Sigmoid colon (tissue), 4 donors: Measurements from ENCODE around the gene PDE4D.

ENCODE experiments used
- EP300 ChIP-seq, 4 donors: sonication (generic); formaldehyde crosslinking; IDR thresholded peaks; one replicate each; pipeline ENCODE4 v1.6.1; 2017; ENCODE audit warnings: antibody characterized with exemption in 4 of 4
- POLR2A ChIP-seq, 2 donors: fragments of 450-650 bp; IDR thresholded peaks; one replicate each; pipeline ENCODE4 v1.6.1; 2016; ENCODE audit warnings: antibody characterized with exemption in 2 of 2, mild to moderate bottlenecking in 2 of 2, moderate library complexity in 2 of 2
- POLR2AphosphoS5 ChIP-seq, 4 donors: sonication (generic); formaldehyde crosslinking; IDR thresholded peaks; one replicate each; pipeline ENCODE4 v1.6.1; 2017; ENCODE audit warnings: antibody characterized with exemption in 4 of 4
- TF ChIP-seq, protein P1 (sequence below), 4 experiments: fragments of 450-650 bp in 3 of 4; fragments of 200-600 bp in 1 of 4; IDR thresholded peaks; one replicate each; pipeline ENCODE4 v1.5.1; 2016 to 2019; ENCODE audit warnings: antibody characterized with exemption in 4 of 4, mild to moderate bottlenecking in 3 of 4, moderate library complexity in 2 of 4

DNA sequence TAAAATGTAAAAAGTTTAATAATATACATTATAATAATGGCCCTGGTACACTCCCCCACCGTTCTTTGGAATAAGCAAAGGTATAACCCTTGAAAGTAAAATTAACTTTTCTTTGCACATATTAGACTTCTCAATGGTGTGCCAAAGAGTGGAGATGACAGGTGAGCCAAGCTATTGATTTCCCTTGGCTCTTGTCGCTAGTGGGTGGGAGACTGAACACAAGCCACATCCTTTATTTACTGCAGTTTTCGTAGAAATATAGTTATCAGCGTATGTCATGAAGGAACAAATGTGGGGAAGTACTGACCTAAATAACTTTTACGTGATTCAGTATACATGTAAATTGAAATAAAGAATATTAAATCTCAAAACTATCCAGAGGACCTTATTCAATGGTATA is 761.4 kb downstream of the PDE4D start:
- no peak for TF ChIP-seq POLR2AphosphoS5 (IDR thresholded peaks at IDR 0.05)
- no peak for TF ChIP-seq POLR2A (IDR thresholded peaks at IDR 0.05)
- TF ChIP-seq, protein P1, sequence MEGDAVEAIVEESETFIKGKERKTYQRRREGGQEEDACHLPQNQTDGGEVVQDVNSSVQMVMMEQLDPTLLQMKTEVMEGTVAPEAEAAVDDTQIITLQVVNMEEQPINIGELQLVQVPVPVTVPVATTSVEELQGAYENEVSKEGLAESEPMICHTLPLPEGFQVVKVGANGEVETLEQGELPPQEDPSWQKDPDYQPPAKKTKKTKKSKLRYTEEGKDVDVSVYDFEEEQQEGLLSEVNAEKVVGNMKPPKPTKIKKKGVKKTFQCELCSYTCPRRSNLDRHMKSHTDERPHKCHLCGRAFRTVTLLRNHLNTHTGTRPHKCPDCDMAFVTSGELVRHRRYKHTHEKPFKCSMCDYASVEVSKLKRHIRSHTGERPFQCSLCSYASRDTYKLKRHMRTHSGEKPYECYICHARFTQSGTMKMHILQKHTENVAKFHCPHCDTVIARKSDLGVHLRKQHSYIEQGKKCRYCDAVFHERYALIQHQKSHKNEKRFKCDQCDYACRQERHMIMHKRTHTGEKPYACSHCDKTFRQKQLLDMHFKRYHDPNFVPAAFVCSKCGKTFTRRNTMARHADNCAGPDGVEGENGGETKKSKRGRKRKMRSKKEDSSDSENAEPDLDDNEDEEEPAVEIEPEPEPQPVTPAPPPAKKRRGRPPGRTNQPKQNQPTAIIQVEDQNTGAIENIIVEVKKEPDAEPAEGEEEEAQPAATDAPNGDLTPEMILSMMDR (IDR thresholded peaks at IDR 0.05), result no peak
- no peak for TF ChIP-seq EP300 (IDR thresholded peaks at IDR 0.05)
